Naive thymus-derived CD8-positive, alpha-beta T cell (primary cell): ENCODE data around the gene SCRN2. TPM values are rescaled to one million over a fixed set of nuclear protein-coding genes. Genes with fewer than 3 reads are reported as not detected.

ENCODE experiments used
- ATAC-seq, 2 donors: fragments of 150-1000 bp; cut with Tn5 transposase in 1 of 2; sonication (Bioruptor Pico), chemical (Tn5 transposase) in 1 of 2; 1 replicate in 1 of 2; 2 replicates in 1 of 2; pipeline ENCODE4 v1.10.0; 2021; ENCODE audit warnings: mild to moderate bottlenecking in 2 of 2, moderate library complexity in 2 of 2
- POLR2A ChIA-PET: fragments of 350-600 bp; sonication (Branson Sonifier 250); formaldehyde crosslinking; loops from one replicate; lab custom pipeline; 2021; ENCODE audit warnings: antibody characterized with exemption; lab: Charles Lee
- DNase-seq, 10 donors: peaks; one replicate each; pipeline versions ENCODE4 v3.0.0 to v3.0.0-alpha.2; 2020 to 2022
- H3K27ac Mint-ChIP-seq, 10 donors: one replicate each; pipeline ENCODE4 v1.8.0; 2020 to 2022; ENCODE audit warnings: mild to moderate bottlenecking in 10 of 10, mixed read lengths in 10 of 10, moderate library complexity in 4 of 10, inconsistent platforms in 1 of 10
- H3K27me3 Mint-ChIP-seq, 5 donors: one replicate each; pipeline ENCODE4 v1.8.0; 2021 to 2022; ENCODE audit warnings: mixed read lengths in 5 of 5
- H3K36me3 Mint-ChIP-seq, 3 donors: one replicate each; pipeline ENCODE4 v1.8.0; 2020 to 2022; ENCODE audit warnings: mixed read lengths in 3 of 3, mild to moderate bottlenecking in 2 of 3, inconsistent platforms in 1 of 3
- H3K4me1 Mint-ChIP-seq, 4 donors: one replicate each; pipeline ENCODE4 v1.8.0; 2021 to 2022; ENCODE audit warnings: mixed read lengths in 4 of 4
- H3K4me3 Mint-ChIP-seq, 10 donors: one replicate each; pipeline ENCODE4 v1.8.0; 2020 to 2022; ENCODE audit warnings: mild to moderate bottlenecking in 10 of 10, mixed read lengths in 10 of 10, moderate library complexity in 6 of 10, inconsistent platforms in 1 of 10
- H3K9me3 Mint-ChIP-seq, 9 donors: one replicate each; pipeline ENCODE4 v1.8.0; 2020 to 2022; ENCODE audit warnings: mixed read lengths in 9 of 9, mild to moderate bottlenecking in 3 of 9, inconsistent platforms in 1 of 9, moderate library complexity in 1 of 9
- polyA plus RNA-seq, 3 donors: library from polyadenylated mRNA; unstranded; fragments of 300-500 nt; fragmentation: Illumina TruSeq; gene quantifications; one replicate each; pipeline ENCODE4 v1.2.3, GENCODE V29; 2021
- total RNA-seq, 8 experiments: library from RNA in 2 of 8; stranded (reverse) in 2 of 8; gene quantifications; one replicate each; pipeline ENCODE4 v1.2.3 and lab custom pipeline; 2021 to 2026

The SCRN2 gene
- total and polyA plus RNA-seq, 5 experiments from 2014 or later, result 19.3 to 46.0 (median 37.9) TPM

- Mint-ChIP-seq H3K9me3 (no peaks in the 10 kb centered on the region), H3K36me3 (peaks cover 0 to 46% (median 5%) of the 10 kb centered on the region in 3 donors), H3K27ac (peak overlapping the region in 1 of 10 donors; percentile 43), H3K27me3 (peaks cover 0 to 2% (median 0%) of the 10 kb centered on the region in 5 donors), H3K4me1 (peaks cover 0 to 8% (median under 1%) of the 10 kb centered on the region in 4 donors), H3K4me3 (no peak overlapping the region)
- no peak for ATAC-seq
- DNase-seq, result no peak
- POLR2A ChIA-PET, result no interaction called here
These were observed 34.8 kb downstream of the SCRN2 start for GRCh38 chr17:47806026-47806912.

GRCh38 chr17:47804461-47804860, 36.6 kb downstream of the SCRN2 start:
- Mint-ChIP-seq H3K27ac (no peak overlapping the region), H3K4me3 (no peak overlapping the region), H3K4me1 (peaks cover 0 to 3% (median 0%) of the 10 kb centered on the region in 4 donors), H3K9me3 (no peaks in the 10 kb centered on the region), H3K27me3 (peaks cover 0 to 2% (median 0%) of the 10 kb centered on the region in 5 donors), H3K36me3 (peaks cover 0 to 27% (median 3%) of the 10 kb centered on the region in 3 donors)
- DNase-seq, result no peak
- POLR2A ChIA-PET, result no interaction called here
- no peak for ATAC-seq

GRCh38 chr17:47803751-47804150, 37.3 kb downstream of the SCRN2 start:
- no peak overlapping the region for H3K27ac Mint-ChIP-seq
- DNase-seq (no peak), ATAC-seq (no peak)

GRCh38 chr17:47803201-47803600, 37.9 kb downstream of the SCRN2 start:
- POLR2A ChIA-PET, result no interaction called here
- Mint-ChIP-seq H3K27me3 (peaks cover 0 to 4% (median 0%) of the 10 kb centered on the region in 5 donors), H3K27ac (peak overlapping the region in 1 of 10 donors; percentile 10)

More at GRCh38 chr17:47803751-47804150, 37.3 kb downstream of the SCRN2 start:
- Mint-ChIP-seq H3K36me3 (peaks cover 0 to 22% (median 3%) of the 10 kb centered on the region in 3 donors), H3K9me3 (no peaks in the 10 kb centered on the region), H3K4me3 (no peak overlapping the region), H3K27me3 (peaks cover 0 to 2% (median 0%) of the 10 kb centered on the region in 5 donors), H3K4me1 (peaks cover 0 to 3% (median 0%) of the 10 kb centered on the region in 4 donors)
- POLR2A ChIA-PET, result no interaction called here

GRCh38 chr17:47802341-47803022, 38.6 kb downstream of the SCRN2 start:
- peaks cover 0 to 11% (median 1%) of the 10 kb centered on the region in 3 donors for H3K36me3 Mint-ChIP-seq
- DNase-seq (peak; percentile 20 to 77 (median 44)), ATAC-seq (peak; percentile 87 to 95)
- H3K4me3 Mint-ChIP-seq, result no peak overlapping the region
- H3K27ac Mint-ChIP-seq, result no peak overlapping the region
- H3K27me3 Mint-ChIP-seq, result peaks cover 0 to 9% (median 1%) of the 10 kb centered on the region in 5 donors
- POLR2A ChIA-PET, result no interaction called here
- H3K9me3 Mint-ChIP-seq, result no peaks in the 10 kb centered on the region
- peaks cover 0 to 3% (median 0%) of the 10 kb centered on the region in 4 donors for H3K4me1 Mint-ChIP-seq

More at GRCh38 chr17:47803201-47803600, 37.9 kb downstream of the SCRN2 start:
- DNase-seq, result no peak
- H3K9me3 Mint-ChIP-seq, result no peaks in the 10 kb centered on the region
- no peak overlapping the region for H3K4me3 Mint-ChIP-seq
- ATAC-seq, result no peak
- H3K36me3 Mint-ChIP-seq, result peaks cover 0 to 17% (median 2%) of the 10 kb centered on the region in 3 donors
- H3K4me1 Mint-ChIP-seq, result peaks cover 0 to 3% (median 0%) of the 10 kb centered on the region in 4 donors

GRCh38 chr17:47801906-47802305, 39.2 kb downstream of the SCRN2 start:
- H3K4me3 Mint-ChIP-seq, result no peak overlapping the region
- no peaks in the 10 kb centered on the region for H3K9me3 Mint-ChIP-seq
- ATAC-seq (no peak), DNase-seq (no peak)
- POLR2A ChIA-PET, result interaction anchor here (0.6 kb wide), 1 partner anchor 300 kb away, joined by 4 read pairs; the partner anchor contains the start of gene CBX1
- H3K4me1 Mint-ChIP-seq, result peaks cover 0 to 3% (median 0%) of the 10 kb centered on the region in 4 donors
- H3K36me3 Mint-ChIP-seq, result peaks cover 0 to 6% (median 0%) of the 10 kb centered on the region in 3 donors
- H3K27me3 Mint-ChIP-seq, result peaks cover 0 to 10% (median 3%) of the 10 kb centered on the region in 5 donors
- H3K27ac Mint-ChIP-seq, result peak overlapping the region in 1 of 10 donors; percentile 90

- H3K4me3 Mint-ChIP-seq, result no peak overlapping the region
- DNase-seq (no peak), ATAC-seq (no peak)
- POLR2A ChIA-PET, result interaction anchor here (0.6 kb wide), 1 partner anchor 300 kb away, joined by 4 read pairs; the partner anchor contains the start of gene CBX1
- H3K27me3 Mint-ChIP-seq, result peaks cover 0 to 10% (median 3%) of the 10 kb centered on the region in 5 donors
- no peak overlapping the region for H3K27ac Mint-ChIP-seq
- H3K4me1 Mint-ChIP-seq, result peaks cover 0 to 3% (median 0%) of the 10 kb centered on the region in 4 donors
- no peaks in the 10 kb centered on the region for H3K9me3 Mint-ChIP-seq
- peaks cover 0 to 1% (median 0%) of the 10 kb centered on the region in 3 donors for H3K36me3 Mint-ChIP-seq
These were observed 39.8 kb downstream of the SCRN2 start for GRCh38 chr17:47801176-47801765.

- no peak overlapping the region for H3K27ac Mint-ChIP-seq
- H3K4me1 Mint-ChIP-seq, result peaks cover 0 to 3% (median 0%) of the 10 kb centered on the region in 4 donors
- DNase-seq (no peak), ATAC-seq (no peak)
- H3K36me3 Mint-ChIP-seq, result no peaks in the 10 kb centered on the region
- peaks cover 0 to 10% (median 3%) of the 10 kb centered on the region in 5 donors for H3K27me3 Mint-ChIP-seq
- POLR2A ChIA-PET, result no interaction called here
- no peak overlapping the region for H3K4me3 Mint-ChIP-seq
- no peaks in the 10 kb centered on the region for H3K9me3 Mint-ChIP-seq
These were observed 40.4 kb downstream of the SCRN2 start for GRCh38 chr17:47800686-47801085.

- no peaks in the 10 kb centered on the region for H3K36me3 Mint-ChIP-seq
- H3K9me3 Mint-ChIP-seq, result no peaks in the 10 kb centered on the region
- peaks cover 10 to 28% (median 14%) of the 10 kb centered on the region in 5 donors for H3K27me3 Mint-ChIP-seq
- DNase-seq (no peak), ATAC-seq (no peak)
- H3K27ac Mint-ChIP-seq, result no peak overlapping the region
- POLR2A ChIA-PET, result no interaction called here
- no peak overlapping the region for H3K4me3 Mint-ChIP-seq
- peaks cover 0 to 3% (median 0%) of the 10 kb centered on the region in 4 donors for H3K4me1 Mint-ChIP-seq
These were observed 43.3 kb downstream of the SCRN2 start for GRCh38 chr17:47797797-47798196.

- Mint-ChIP-seq H3K4me3 (no peak overlapping the region), H3K27ac (no peak overlapping the region), H3K36me3 (peaks cover 0 to 12% (median 0%) of the 10 kb centered on the region in 3 donors), H3K27me3 (peaks cover 25 to 61% (median 49%) of the 10 kb centered on the region in 5 donors), H3K9me3 (no peaks in the 10 kb centered on the region), H3K4me1 (peaks cover 0 to 13% (median 6%) of the 10 kb centered on the region in 4 donors)
- ATAC-seq (no peak), DNase-seq (no peak)
- POLR2A ChIA-PET, result no interaction called here
These were observed 48.1 kb downstream of the SCRN2 start for GRCh38 chr17:47792979-47793378.

- peaks cover 0 to 13% (median 6%) of the 10 kb centered on the region in 4 donors for H3K4me1 Mint-ChIP-seq
- no peaks in the 10 kb centered on the region for H3K9me3 Mint-ChIP-seq
- POLR2A ChIA-PET, result no interaction called here
- H3K27ac Mint-ChIP-seq, result no peak overlapping the region
- H3K4me3 Mint-ChIP-seq, result no peak overlapping the region
- ATAC-seq, result no peak
- DNase-seq, result no peak
- H3K27me3 Mint-ChIP-seq, result peaks cover 23 to 65% (median 49%) of the 10 kb centered on the region in 5 donors
- peaks cover 0 to 12% (median 0%) of the 10 kb centered on the region in 3 donors for H3K36me3 Mint-ChIP-seq
These were observed 48.6 kb downstream of the SCRN2 start for GRCh38 chr17:47792457-47792856.

GRCh38 chr17:47791025-47791424, 50.0 kb downstream of the SCRN2 start:
- no peak overlapping the region for H3K27ac Mint-ChIP-seq
- POLR2A ChIA-PET, result no interaction called here
- DNase-seq (no peak), ATAC-seq (no peak)
- peaks cover 23 to 69% (median 52%) of the 10 kb centered on the region in 5 donors for H3K27me3 Mint-ChIP-seq
- peak overlapping the region in 7 of 10 donors; percentile 16 to 71 (median 51) for H3K4me3 Mint-ChIP-seq
- no peaks in the 10 kb centered on the region for H3K9me3 Mint-ChIP-seq
- peaks cover 0 to 12% (median 0%) of the 10 kb centered on the region in 3 donors for H3K36me3 Mint-ChIP-seq
- H3K4me1 Mint-ChIP-seq, result peaks cover 0 to 13% (median 6%) of the 10 kb centered on the region in 4 donors
